ENCODE measurements around the gene RSU1. TPM values are rescaled to one million over a fixed set of nuclear protein-coding genes. Genes with fewer than 3 reads are reported as not detected.

RSU1 gene
- total and polyA plus RNA-seq, 2 experiments from 2014 or later: 109 to 236 TPM

DNA sequence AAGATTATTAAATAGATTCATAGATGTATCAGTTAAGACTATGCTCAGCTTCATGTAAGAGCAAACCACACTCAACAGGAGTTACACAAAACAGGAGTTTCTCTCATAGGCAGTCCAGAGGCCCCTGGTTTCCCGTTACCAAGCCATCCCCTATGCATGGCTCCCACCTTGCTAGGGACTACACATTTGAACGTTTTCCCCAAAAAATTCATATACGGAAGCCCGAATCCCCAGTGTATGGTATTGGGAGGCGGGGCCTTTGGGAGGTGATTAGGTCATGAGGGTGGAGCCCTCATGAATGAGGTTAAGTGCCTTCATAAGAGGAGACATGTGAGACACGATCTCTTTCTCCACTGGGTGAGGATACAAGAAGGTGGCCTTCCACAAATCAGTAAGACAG lies 29.1 kb downstream of the RSU1 start:
- H3K79me2 ChIP-seq (ENCODE audit: insufficient read depth): peaks cover 97% of the 10 kb centered on the region
- in situ Hi-C loops (cut with MboI): loop anchor here (25.0 kb wide), 1 partner anchor 901 kb away; no protein-coding TSS in a partner anchor

DNA sequence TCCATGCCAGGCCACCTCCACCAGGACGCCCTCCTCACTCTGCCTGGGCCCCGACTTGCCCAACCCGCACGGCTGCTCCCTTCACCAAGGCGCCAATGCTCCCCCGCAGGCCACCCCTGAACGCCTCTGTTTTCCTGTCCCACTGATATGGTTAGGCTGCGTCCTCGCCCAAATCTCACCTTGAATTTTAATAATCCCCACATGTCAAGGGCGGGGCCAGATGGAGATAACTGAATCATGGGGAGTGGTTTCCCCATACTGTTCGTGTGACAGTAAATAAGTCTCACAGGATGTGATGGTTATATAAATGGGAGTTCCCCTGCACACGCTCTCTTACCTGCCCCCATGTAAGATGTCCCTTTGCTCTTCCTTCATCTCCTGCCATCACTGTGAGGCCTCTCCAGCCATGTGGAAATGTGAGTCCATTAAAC lies 29.8 kb downstream of the RSU1 start:
- Histone ChIP-seq H3K9me3 (ENCODE audit: low read depth) (no peaks in the 10 kb centered on the region), H3K27me3 (replicated peaks; ENCODE audit: insufficient read depth) (no peaks in the 10 kb centered on the region), H2AFZ (no peak overlapping the region), H3K27ac (no peak overlapping the region), H3K4me2 (ENCODE audit: unreplicated experiment) (no peak overlapping the region), H3K79me2 (ENCODE audit: insufficient read depth) (peaks cover 97% of the 10 kb centered on the region), H4K20me1 (ENCODE audit: insufficient read depth) (no peaks in the 10 kb centered on the region), H3F3A (ENCODE audit: insufficient read depth) (no peaks in the 10 kb centered on the region), H3K4me1 (ENCODE audit: insufficient read depth) (no peaks in the 10 kb centered on the region), H3K9me2 (ENCODE audit: insufficient read depth) (no peaks in the 10 kb centered on the region), H3K36me3 (ENCODE audit: low read depth) (no peaks in the 10 kb centered on the region; the same call in 1 of the 2 replicates), H3K9ac (no peak overlapping the region), H3K4me3 (no peak overlapping the region)
- TF ChIP-seq EZH2phosphoT487 (IDR thresholded peaks at IDR 0.05; ENCODE audit: insufficient read depth, low read depth): no peak
- no peak for TF ChIP-seq EZH2 (IDR thresholded peaks at IDR 0.05; ENCODE audit: insufficient read depth, poor library complexity, severe bottlenecking)
- in situ Hi-C loops (cut with MboI): loop anchor here (25.0 kb wide), 1 partner anchor 900 kb away; no protein-coding TSS in a partner anchor
- 87 to 94% methylated on average over 12 of the region's 12 CpGs for WGBS, 2 experiments (ENCODE audit: low coverage in 1 of 2, low lambda C conversion rate in 2 of 2, missing lambda C conversion rate in 2 of 2)
- DNase-seq: no peak

More for the DNA sequence above, 29.1 kb downstream of the RSU1 start:
- H3K36me3 ChIP-seq (ENCODE audit: low read depth): no peaks in the 10 kb centered on the region; the same call in 1 of the 2 replicates
- no peak overlapping the region for H3K27ac ChIP-seq
- no peaks in the 10 kb centered on the region for H3K9me2 ChIP-seq (ENCODE audit: insufficient read depth)
- no peak overlapping the region for H2AFZ ChIP-seq
- no peak overlapping the region for H3K9ac ChIP-seq
- H3K4me2 ChIP-seq (ENCODE audit: unreplicated experiment): no peak overlapping the region
- no peak for TF ChIP-seq EZH2phosphoT487 (IDR thresholded peaks at IDR 0.05; ENCODE audit: insufficient read depth, low read depth)
- no peak for TF ChIP-seq EZH2 (IDR thresholded peaks at IDR 0.05; ENCODE audit: insufficient read depth, poor library complexity, severe bottlenecking)
- no peaks in the 10 kb centered on the region for H3K4me1 ChIP-seq (ENCODE audit: insufficient read depth)
- H3K27me3 ChIP-seq (replicated peaks; ENCODE audit: insufficient read depth): no peaks in the 10 kb centered on the region
- H3F3A ChIP-seq (ENCODE audit: insufficient read depth): no peaks in the 10 kb centered on the region
- H4K20me1 ChIP-seq (ENCODE audit: insufficient read depth): no peaks in the 10 kb centered on the region
- H3K9me3 ChIP-seq (ENCODE audit: low read depth): no peaks in the 10 kb centered on the region
- H3K4me3 ChIP-seq: no peak overlapping the region
- WGBS, 2 experiments (ENCODE audit: low coverage in 1 of 2, low lambda C conversion rate in 2 of 2, missing lambda C conversion rate in 2 of 2): 95 to 97% methylated on average over 6 of the region's 6 CpGs
- no peak for DNase-seq

DNA sequence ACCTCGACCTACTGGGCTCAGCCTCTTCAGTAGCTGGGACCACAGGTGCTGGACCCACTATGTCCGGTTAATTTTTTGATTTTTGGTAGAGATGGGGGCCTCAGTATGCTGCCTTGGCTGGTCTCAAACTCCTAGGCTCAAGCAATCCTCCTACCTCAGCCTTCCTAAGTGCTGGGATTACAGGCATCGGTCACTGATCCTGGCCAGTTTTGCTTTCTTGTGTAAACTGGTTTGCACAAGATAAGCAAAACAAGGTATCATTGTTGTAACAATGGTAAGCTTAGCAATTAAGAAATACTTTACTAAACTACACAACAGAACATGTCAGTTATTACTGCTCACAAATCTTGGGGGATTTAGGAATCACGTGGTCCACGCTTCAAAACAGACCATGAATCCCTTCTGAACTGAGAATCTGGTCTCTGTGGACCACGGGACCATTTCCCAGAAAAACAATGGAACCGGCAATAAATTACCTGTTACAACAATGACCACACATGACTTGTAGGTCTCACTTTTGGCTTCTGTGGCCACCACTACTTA lies 36.8 kb downstream of the RSU1 start:
- 98 to 100% methylated on average over 7 of the region's 7 CpGs for WGBS, 2 experiments (ENCODE audit: low coverage in 1 of 2, low lambda C conversion rate in 2 of 2, missing lambda C conversion rate in 2 of 2)
- Histone ChIP-seq H3K79me2 (ENCODE audit: insufficient read depth) (peaks cover 89% of the 10 kb centered on the region), H3K9ac (no peak overlapping the region), H3F3A (ENCODE audit: insufficient read depth) (peaks cover 15% of the 10 kb centered on the region), H3K9me2 (ENCODE audit: insufficient read depth) (no peaks in the 10 kb centered on the region), H4K20me1 (ENCODE audit: insufficient read depth) (no peaks in the 10 kb centered on the region), H3K36me3 (ENCODE audit: low read depth) (peaks cover 10% of the 10 kb centered on the region; the same call in 1 of the 2 replicates), H3K4me1 (ENCODE audit: insufficient read depth) (peaks cover 9% of the 10 kb centered on the region; the same call in 1 of the 2 replicates), H3K4me2 (ENCODE audit: unreplicated experiment) (no peak overlapping the region), H2AFZ (no peak overlapping the region), H3K27me3 (replicated peaks; ENCODE audit: insufficient read depth) (no peaks in the 10 kb centered on the region), H3K4me3 (no peak overlapping the region), H3K27ac (no peak overlapping the region), H3K9me3 (ENCODE audit: low read depth) (no peaks in the 10 kb centered on the region)
- no peak for DNase-seq
- TF ChIP-seq EZH2phosphoT487 (IDR thresholded peaks at IDR 0.05; ENCODE audit: insufficient read depth, low read depth): no peak
- in situ Hi-C loops (cut with MboI): loop anchor here (25.0 kb wide), 1 partner anchor 893 kb away; no protein-coding TSS in a partner anchor

DNA sequence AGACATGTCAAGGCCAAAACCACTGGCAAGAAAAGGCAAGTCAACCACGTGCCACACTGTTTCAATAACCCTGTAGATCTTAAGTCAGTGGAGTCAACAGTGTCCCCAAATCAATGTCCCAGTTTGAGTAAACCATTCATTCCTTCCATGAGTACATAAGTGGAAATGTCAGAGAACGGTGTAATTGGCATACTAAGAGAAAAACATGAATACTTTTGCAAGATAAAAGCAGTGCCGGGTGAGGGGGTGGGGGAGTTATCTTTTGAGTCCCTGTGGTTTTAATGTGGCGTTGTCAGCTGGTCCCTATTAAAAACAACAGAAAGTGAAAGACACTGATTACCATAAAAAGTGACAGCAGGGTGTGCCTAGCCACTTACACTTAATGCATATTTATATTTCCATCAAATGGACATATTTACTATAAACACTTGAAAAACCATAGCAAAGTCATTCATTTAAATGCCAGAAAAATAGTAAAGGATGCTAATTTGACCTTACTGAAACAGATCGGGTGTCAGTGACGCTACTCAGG lies 37.8 kb downstream of the RSU1 start:
- Histone ChIP-seq H4K20me1 (ENCODE audit: insufficient read depth) (no peaks in the 10 kb centered on the region), H3K27me3 (replicated peaks; ENCODE audit: insufficient read depth) (no peaks in the 10 kb centered on the region), H3K9me2 (ENCODE audit: insufficient read depth) (no peaks in the 10 kb centered on the region), H2AFZ (no peak overlapping the region), H3K9ac (no peak overlapping the region), H3K4me1 (ENCODE audit: insufficient read depth) (peaks cover 9% of the 10 kb centered on the region; the same call in 1 of the 2 replicates), H3K9me3 (ENCODE audit: low read depth) (no peaks in the 10 kb centered on the region), H3K27ac (no peak overlapping the region), H3K4me3 (no peak overlapping the region), H3K79me2 (ENCODE audit: insufficient read depth) (peaks cover 91% of the 10 kb centered on the region), H3K36me3 (ENCODE audit: low read depth) (peaks cover 10% of the 10 kb centered on the region; the same call in 1 of the 2 replicates), H3F3A (ENCODE audit: insufficient read depth) (peaks cover 15% of the 10 kb centered on the region), H3K4me2 (ENCODE audit: unreplicated experiment) (no peak overlapping the region)
- TF ChIP-seq EZH2phosphoT487 (IDR thresholded peaks at IDR 0.05; ENCODE audit: insufficient read depth, low read depth): no peak
- no peak for TF ChIP-seq EZH2 (IDR thresholded peaks at IDR 0.05; ENCODE audit: insufficient read depth, poor library complexity, severe bottlenecking)
- in situ Hi-C loops (cut with MboI): loop anchor here (25.0 kb wide), 1 partner anchor 892 kb away; no protein-coding TSS in a partner anchor
- WGBS, 2 experiments (ENCODE audit: low coverage in 1 of 2, low lambda C conversion rate in 2 of 2, missing lambda C conversion rate in 2 of 2): 46 to 47% methylated on average over 6 of the region's 6 CpGs
- no peak for DNase-seq

Data from GM23248 (cell line).